ENCODE measurements around the gene ALDH8A1. TPM values are rescaled to one million over a fixed set of nuclear protein-coding genes. Genes with fewer than 3 reads are reported as not detected.

The ALDH8A1 gene
- total RNA-seq, 3 donors from 2014 or later: 0.48 to 2.3 (median 0.75) TPM

GRCh38 chr6:134934793-134935485 lies 15.0 kb downstream of the ALDH8A1 start:
- H3K36me3 ChIP-seq (ENCODE audit: low read depth): no peaks in the 10 kb centered on the region
- ATAC-seq: peak; percentile 73
- no peak for TF ChIP-seq CTCF (IDR thresholded peaks at IDR 0.05)
- no peak overlapping the region for H3K4me3 ChIP-seq
- DNase-seq: no peak
- H3K9me3 ChIP-seq: no peaks in the 10 kb centered on the region
- intact Hi-C loops (cut with DNase I, micrococcal nuclease): no loop called here
- no peaks in the 10 kb centered on the region for H3K4me1 ChIP-seq (ENCODE audit: low read depth)

- no peak overlapping the region for H3K4me3 ChIP-seq
- intact Hi-C loops (cut with DNase I, micrococcal nuclease): no loop called here
- ATAC-seq (no peak), DNase-seq (no peak)
- H3K4me1 ChIP-seq (ENCODE audit: low read depth): no peaks in the 10 kb centered on the region
- H3K9me3 ChIP-seq: no peaks in the 10 kb centered on the region
- H3K36me3 ChIP-seq (ENCODE audit: low read depth): no peaks in the 10 kb centered on the region
- TF ChIP-seq CTCF (IDR thresholded peaks at IDR 0.05): no peak
Observed at GRCh38 chr6:134932535-134933470, 17.1 kb downstream of the ALDH8A1 start.

GRCh38 chr6:134932098-134932497 lies 17.8 kb downstream of the ALDH8A1 start:
- TF ChIP-seq CTCF (IDR thresholded peaks at IDR 0.05): no peak
- intact Hi-C loops (cut with DNase I, micrococcal nuclease): no loop called here
- no peak for ATAC-seq

GRCh38 chr6:134930463-134930862 lies 19.4 kb downstream of the ALDH8A1 start:
- TF ChIP-seq CTCF (IDR thresholded peaks at IDR 0.05): no peak
- DNase-seq (no peak), ATAC-seq (no peak)
- H3K4me3 ChIP-seq: no peak overlapping the region
- H3K36me3 ChIP-seq (ENCODE audit: low read depth): no peaks in the 10 kb centered on the region
- no peaks in the 10 kb centered on the region for H3K9me3 ChIP-seq
- intact Hi-C loops (cut with DNase I, micrococcal nuclease): no loop called here
- no peaks in the 10 kb centered on the region for H3K4me1 ChIP-seq (ENCODE audit: low read depth)

More at GRCh38 chr6:134932098-134932497, 17.8 kb downstream of the ALDH8A1 start:
- no peaks in the 10 kb centered on the region for H3K36me3 ChIP-seq (ENCODE audit: low read depth)
- no peak for DNase-seq
- H3K4me1 ChIP-seq (ENCODE audit: low read depth): no peaks in the 10 kb centered on the region
- no peaks in the 10 kb centered on the region for H3K9me3 ChIP-seq
- H3K4me3 ChIP-seq: no peak overlapping the region

- TF ChIP-seq CTCF (IDR thresholded peaks at IDR 0.05): no peak
- ATAC-seq (no peak), DNase-seq (no peak)
- Histone ChIP-seq H3K4me3 (no peak overlapping the region), H3K4me1 (ENCODE audit: low read depth) (no peaks in the 10 kb centered on the region), H3K36me3 (ENCODE audit: low read depth) (no peaks in the 10 kb centered on the region), H3K9me3 (no peaks in the 10 kb centered on the region)
- intact Hi-C loops (cut with DNase I, micrococcal nuclease): no loop called here
Observed at GRCh38 chr6:134928151-134928900, 21.6 kb downstream of the ALDH8A1 start.
